B cell (primary cell): ENCODE results near the gene ULK4.

Experiments used
- EZH2 ChIP-seq: IDR thresholded peaks from 2 replicates; pipeline ENCODE4 v1.6.1; 2012; ENCODE audit warnings: borderline replicate concordance, low read depth, mild to moderate bottlenecking, moderate library complexity, low read length; ENCODE audit not compliant: insufficient read depth, poor library complexity, severe bottlenecking
- TF ChIP-seq, protein P1 (sequence below): fragments of 200-600 bp; IDR thresholded peaks from one replicate; pipeline ENCODE4 v1.8.0; 2022; ENCODE audit warnings: antibody characterized with exemption, mild to moderate bottlenecking

DNA sequence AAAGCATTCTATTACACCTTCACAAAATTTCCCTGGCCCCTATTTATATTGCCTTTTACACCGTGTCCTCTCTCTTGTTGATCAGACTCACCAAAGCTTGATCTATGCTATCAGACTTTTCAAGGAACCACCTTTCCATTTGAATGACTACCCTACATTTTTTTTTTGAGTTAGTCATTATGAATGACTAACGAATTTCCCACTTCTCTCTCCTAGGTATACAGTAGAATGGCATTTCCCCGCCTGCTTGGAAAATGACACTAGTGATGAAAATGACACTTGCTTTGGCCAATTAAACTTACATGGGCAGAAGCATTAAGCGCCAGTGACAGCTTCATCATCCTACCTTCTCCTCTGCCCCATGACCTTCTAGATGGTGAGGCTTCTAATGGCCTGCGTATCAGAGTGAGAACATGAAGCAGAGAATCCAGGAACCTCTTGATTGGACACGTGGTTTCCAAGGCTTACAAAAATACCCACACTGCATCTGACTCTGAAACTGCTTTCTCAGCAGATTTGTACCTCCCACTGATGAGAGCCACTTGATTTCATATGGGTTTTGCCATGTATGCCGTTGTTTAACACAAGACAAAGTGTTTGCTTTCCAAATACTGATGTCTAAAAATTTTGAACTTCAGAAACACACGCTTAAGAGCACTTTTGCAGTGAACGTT, 392.1 kb downstream of the ULK4 start:
- TF ChIP-seq, protein P1, sequence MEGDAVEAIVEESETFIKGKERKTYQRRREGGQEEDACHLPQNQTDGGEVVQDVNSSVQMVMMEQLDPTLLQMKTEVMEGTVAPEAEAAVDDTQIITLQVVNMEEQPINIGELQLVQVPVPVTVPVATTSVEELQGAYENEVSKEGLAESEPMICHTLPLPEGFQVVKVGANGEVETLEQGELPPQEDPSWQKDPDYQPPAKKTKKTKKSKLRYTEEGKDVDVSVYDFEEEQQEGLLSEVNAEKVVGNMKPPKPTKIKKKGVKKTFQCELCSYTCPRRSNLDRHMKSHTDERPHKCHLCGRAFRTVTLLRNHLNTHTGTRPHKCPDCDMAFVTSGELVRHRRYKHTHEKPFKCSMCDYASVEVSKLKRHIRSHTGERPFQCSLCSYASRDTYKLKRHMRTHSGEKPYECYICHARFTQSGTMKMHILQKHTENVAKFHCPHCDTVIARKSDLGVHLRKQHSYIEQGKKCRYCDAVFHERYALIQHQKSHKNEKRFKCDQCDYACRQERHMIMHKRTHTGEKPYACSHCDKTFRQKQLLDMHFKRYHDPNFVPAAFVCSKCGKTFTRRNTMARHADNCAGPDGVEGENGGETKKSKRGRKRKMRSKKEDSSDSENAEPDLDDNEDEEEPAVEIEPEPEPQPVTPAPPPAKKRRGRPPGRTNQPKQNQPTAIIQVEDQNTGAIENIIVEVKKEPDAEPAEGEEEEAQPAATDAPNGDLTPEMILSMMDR, result no peak
- TF ChIP-seq EZH2, result no peak
